ENCODE data around the gene FERMT1. TPM values are rescaled to one million over a fixed set of nuclear protein-coding genes. Genes with fewer than 3 reads are reported as not detected.
"Not testable (repeated sequence)": the region's sequence is repeated elsewhere in the genome, so short reads cannot be mapped to it uniquely, and the experiment has no call there.

Gene FERMT1
- total and polyA plus RNA-seq, 2 donors (not counting 3 experiments of a cell fraction or from before 2014, with no cell fraction given) = 0.11 to 1.5 TPM

DNA sequence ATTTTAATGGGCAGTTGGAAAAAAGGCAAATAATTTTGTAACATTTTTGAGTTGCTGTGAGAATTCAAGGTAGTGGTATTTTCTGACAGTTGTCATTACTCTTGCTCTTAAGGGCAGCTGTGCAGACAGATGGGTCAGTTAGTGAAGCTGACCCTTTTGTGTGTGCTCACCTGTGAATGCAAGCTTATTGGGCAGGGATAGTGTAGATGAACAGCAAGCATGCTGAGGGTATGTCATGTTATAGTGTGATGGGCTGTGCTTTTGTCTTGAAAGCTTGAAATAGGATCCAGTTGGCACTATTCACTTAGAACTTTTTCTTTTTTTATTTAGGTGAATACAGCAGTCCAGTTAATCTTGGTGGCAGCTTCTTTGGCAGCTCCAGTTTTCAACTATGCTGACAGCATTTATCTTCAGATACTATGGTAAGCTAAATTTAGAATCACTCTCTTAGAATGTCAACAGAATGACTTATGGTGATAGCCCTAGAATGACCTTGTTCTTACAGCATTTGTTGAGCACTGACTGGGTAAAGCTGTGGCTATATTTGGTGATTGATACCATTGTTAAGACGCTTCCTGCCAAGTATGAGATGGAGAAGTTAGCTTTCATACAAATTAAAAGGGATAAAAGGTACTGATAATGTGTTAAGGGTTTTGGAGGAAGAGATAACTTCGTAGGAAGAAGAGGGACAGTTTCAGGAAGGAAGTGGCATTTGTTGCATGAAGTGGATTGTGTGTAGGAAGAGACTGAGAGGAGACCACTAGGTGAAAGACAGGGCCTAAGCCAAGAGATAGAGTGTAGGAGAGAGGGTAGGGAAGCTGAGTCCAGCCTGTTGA, 88.5 kb downstream of the FERMT1 start:
- CTCF ChIA-PET = interaction anchor here (0.7 to 1.8 kb wide), 5 partner anchors 10 to 504 kb away, joined by 3 to 4 read pairs (median 4); no protein-coding TSS in a partner anchor
- H3K9me1 ChIP-seq (replicated peaks; ENCODE audit: control insufficient read depth, extremely low read depth, insufficient read depth, low read length) = no peaks in the 10 kb centered on the region
- intact Hi-C loops (cut with micrococcal nuclease) (no loop called here), dilution Hi-C loops (cut with MboI; ENCODE audit: extremely low pct_ligation_motif_present, low sequenced_read_pairs) (no loop called here)
- TF ChIP-seq FOS (IDR thresholded peaks at IDR 0.05; ENCODE audit: borderline replicate concordance, insufficient read depth, low read length) (no peak), MAX (IDR thresholded peaks at IDR 0.05; ENCODE audit: insufficient read depth, insufficient read length) (no peak), EZH2 (IDR thresholded peaks at IDR 0.05; ENCODE audit: borderline replicate concordance, low read depth, low read length, severe bottlenecking) (no peak), JUN (IDR thresholded peaks at IDR 0.05; ENCODE audit: borderline replicate concordance, insufficient read depth, insufficient read length, low read depth) (peak; percentile 15), GATA2 (IDR thresholded peaks at IDR 0.05; ENCODE audit: insufficient read depth, insufficient read length, low read depth, low read length) (no peak)
- TF ChIP-seq, protein P1, sequence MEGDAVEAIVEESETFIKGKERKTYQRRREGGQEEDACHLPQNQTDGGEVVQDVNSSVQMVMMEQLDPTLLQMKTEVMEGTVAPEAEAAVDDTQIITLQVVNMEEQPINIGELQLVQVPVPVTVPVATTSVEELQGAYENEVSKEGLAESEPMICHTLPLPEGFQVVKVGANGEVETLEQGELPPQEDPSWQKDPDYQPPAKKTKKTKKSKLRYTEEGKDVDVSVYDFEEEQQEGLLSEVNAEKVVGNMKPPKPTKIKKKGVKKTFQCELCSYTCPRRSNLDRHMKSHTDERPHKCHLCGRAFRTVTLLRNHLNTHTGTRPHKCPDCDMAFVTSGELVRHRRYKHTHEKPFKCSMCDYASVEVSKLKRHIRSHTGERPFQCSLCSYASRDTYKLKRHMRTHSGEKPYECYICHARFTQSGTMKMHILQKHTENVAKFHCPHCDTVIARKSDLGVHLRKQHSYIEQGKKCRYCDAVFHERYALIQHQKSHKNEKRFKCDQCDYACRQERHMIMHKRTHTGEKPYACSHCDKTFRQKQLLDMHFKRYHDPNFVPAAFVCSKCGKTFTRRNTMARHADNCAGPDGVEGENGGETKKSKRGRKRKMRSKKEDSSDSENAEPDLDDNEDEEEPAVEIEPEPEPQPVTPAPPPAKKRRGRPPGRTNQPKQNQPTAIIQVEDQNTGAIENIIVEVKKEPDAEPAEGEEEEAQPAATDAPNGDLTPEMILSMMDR (IDR thresholded peaks at IDR 0.05; ENCODE audit: extremely low read depth in 1 of 2, insufficient read depth in 1 of 2, low read depth in 1 of 2, low read length in 2 of 2) = no peak
- DNase-seq (ENCODE audit: low read depth, low spot score) (peak; percentile 82), FAIRE-seq (no peak)
- peaks cover 15% of the 10 kb centered on the region for H3K4me1 ChIP-seq (ENCODE audit: control insufficient read depth, extremely low read depth, insufficient read depth, low read length)
- H3K36me3 ChIP-seq (ENCODE audit: control insufficient read depth in 2 of 2, extremely low read depth in 1 of 2, insufficient read depth in 2 of 2, low read length in 2 of 2) = peaks cover 5 to 10% of the 10 kb centered on the region in 2 experiments
- no peaks in the 10 kb centered on the region for H4K20me1 ChIP-seq (replicated peaks; ENCODE audit: control insufficient read depth, extremely low read depth, insufficient read depth, low read length)
- peak overlapping the region; percentile 53 for H3K27ac ChIP-seq (ENCODE audit: insufficient read depth, low read depth, low read length)
- no peaks in the 10 kb centered on the region for H3K27me3 ChIP-seq (ENCODE audit: control insufficient read depth in 2 of 2, insufficient read depth in 2 of 2, low read length in 2 of 2)
- H3K9me3 ChIP-seq (replicated peaks; ENCODE audit: control insufficient read depth, insufficient read depth, low read length) = no peaks in the 10 kb centered on the region
- peak overlapping the region; percentile 31 for H3K4me2 ChIP-seq (ENCODE audit: insufficient read depth, low read length)
- POLR2A ChIA-PET = no interaction called here
- H3K9ac ChIP-seq (replicated peaks; ENCODE audit: extremely low read depth, insufficient read depth, low read length) = no peak overlapping the region
- H3K4me3 ChIP-seq (replicated peaks in 1 of 3; ENCODE audit: insufficient read depth in 1 of 3, low read depth in 1 of 3, low read length in 3 of 3) = no peak overlapping the region
- no peaks in the 10 kb centered on the region for H3K79me2 ChIP-seq (ENCODE audit: control insufficient read depth, insufficient read depth, low read length)
- no peak overlapping the region for H2AFZ ChIP-seq (ENCODE audit: low read depth, low read length)
- no TSS peak for BruUV-seq (replicated peaks)

GRCh38 chr20:6032907-6033306, 89.9 kb downstream of the FERMT1 start:
- H3K9me3 ChIP-seq (replicated peaks; ENCODE audit: control insufficient read depth, insufficient read depth, low read length); H3K4me3 ChIP-seq (replicated peaks in 1 of 3; ENCODE audit: insufficient read depth in 1 of 3, low read depth in 1 of 3, low read length in 3 of 3); H4K20me1 ChIP-seq (replicated peaks; ENCODE audit: control insufficient read depth, extremely low read depth, insufficient read depth, low read length); H3K9ac ChIP-seq (replicated peaks; ENCODE audit: extremely low read depth, insufficient read depth, low read length); BruUV-seq (replicated peaks); H3K79me2 ChIP-seq (ENCODE audit: control insufficient read depth, insufficient read depth, low read length); H2AFZ ChIP-seq (ENCODE audit: low read depth, low read length); FAIRE-seq; H3K9me1 ChIP-seq (replicated peaks; ENCODE audit: control insufficient read depth, extremely low read depth, insufficient read depth, low read length); H3K4me2 ChIP-seq (ENCODE audit: insufficient read depth, low read length); H3K36me3 ChIP-seq (ENCODE audit: control insufficient read depth in 2 of 2, extremely low read depth in 1 of 2, insufficient read depth in 2 of 2, low read length in 2 of 2); H3K27me3 ChIP-seq (ENCODE audit: control insufficient read depth in 2 of 2, insufficient read depth in 2 of 2, low read length in 2 of 2); DNase-seq (ENCODE audit: low read depth, low spot score); POLR2A ChIA-PET; H3K27ac ChIP-seq (ENCODE audit: insufficient read depth, low read depth, low read length); dilution Hi-C loops (cut with MboI; ENCODE audit: extremely low pct_ligation_motif_present, low sequenced_read_pairs); intact Hi-C loops (cut with micrococcal nuclease): not testable (repeated sequence)
- CTCF ChIA-PET = interaction anchor here (0.7 to 1.6 kb wide), 2 partner anchors 43 to 503 kb away, joined by 3 to 4 read pairs; no protein-coding TSS in a partner anchor
- peaks cover 15% of the 10 kb centered on the region for H3K4me1 ChIP-seq (ENCODE audit: control insufficient read depth, extremely low read depth, insufficient read depth, low read length)

All from endothelial cell of umbilical vein (primary cell).